CD4-positive, alpha-beta T cell (primary cell): ENCODE measurements around the gene GLDC. TPM values are rescaled to one million over a fixed set of nuclear protein-coding genes. Genes with fewer than 3 reads are reported as not detected.

Experiments
- ATAC-seq: fragments of 200-7000 bp; cut with Tn5 transposase; one replicate; pipeline ENCODE4 v1.10.0; 2022; ENCODE audit warnings: mild to moderate bottlenecking; ENCODE audit not compliant: poor library complexity
- CTCF ChIA-PET: fragments of 350-600 bp; sonication (Branson Sonifier 250); formaldehyde crosslinking; loops from one replicate; lab custom pipeline; 2021; ENCODE audit warnings: antibody characterized with exemption, inconsistent platforms; lab: Charles Lee
- POLR2A ChIA-PET: fragments of 350-600 bp; sonication (Branson Sonifier 250); formaldehyde crosslinking; loops from one replicate; lab custom pipeline; 2021; ENCODE audit warnings: antibody characterized with exemption, inconsistent platforms; lab: Charles Lee
- DNase-seq, 14 experiments: peaks; one replicate each; pipeline ENCODE4 v3.0.0-alpha.2; 2013 to 2020; ENCODE audit warnings: mixed read lengths in 2 of 14
- H3K27ac ChIP-seq, 2 donors: one replicate each; pipeline versions ENCODE4 v1.5.1 to v1.7.0; 2013; ENCODE audit warnings: low read length in 2 of 2, low read depth in 1 of 2, mild to moderate bottlenecking in 1 of 2
- H3K27me3 ChIP-seq, 2 experiments: 1 replicate in 1 of 2; 2 replicates in 1 of 2; pipeline versions ENCODE4 v1.6.1 to v1.7.0; 2013; ENCODE audit warnings: low read length in 2 of 2, control low read depth in 1 of 2, mild to moderate bottlenecking in 1 of 2, moderate library complexity in 1 of 2; ENCODE audit not compliant: insufficient read depth in 2 of 2, control insufficient read depth in 1 of 2
- H3K36me3 ChIP-seq: one replicate; pipeline ENCODE4 v1.6.1; 2013; ENCODE audit warnings: low read length, control low read depth; ENCODE audit not compliant: insufficient read depth
- H3K4me1 ChIP-seq: one replicate; pipeline ENCODE4 v1.6.1; 2013; ENCODE audit warnings: low read length, control low read depth; ENCODE audit not compliant: insufficient read depth
- H3K4me3 ChIP-seq: one replicate; pipeline ENCODE4 v1.5.1; 2013; ENCODE audit warnings: mild to moderate bottlenecking, low read length, moderate library complexity
- H3K9me3 ChIP-seq, 2 experiments: 1 replicate in 1 of 2; 2 replicates in 1 of 2; pipeline versions ENCODE4 v1.6.1 to v1.7.0; 2013; ENCODE audit warnings: low read length in 2 of 2, mild to moderate bottlenecking in 2 of 2, control low read depth in 1 of 2, moderate library complexity in 1 of 2; ENCODE audit not compliant: control insufficient read depth in 1 of 2, insufficient read depth in 1 of 2
- H3K27ac Mint-ChIP-seq: one replicate; pipeline ENCODE4 v1.8.0; 2020; ENCODE audit warnings: mixed read lengths
- H3K27me3 Mint-ChIP-seq: one replicate; pipeline ENCODE4 v1.8.0; 2021; ENCODE audit warnings: mixed read lengths
- H3K36me3 Mint-ChIP-seq: one replicate; pipeline ENCODE4 v1.8.0; 2021; ENCODE audit warnings: low read depth, mixed read lengths
- H3K4me1 Mint-ChIP-seq: one replicate; pipeline ENCODE4 v1.8.0; 2021; ENCODE audit warnings: low read depth, mixed read lengths
- H3K4me3 Mint-ChIP-seq: one replicate; pipeline ENCODE4 v1.8.0; 2020; ENCODE audit warnings: mild to moderate bottlenecking, mixed read lengths
- H3K9me3 Mint-ChIP-seq: one replicate; pipeline ENCODE4 v1.8.0; 2020; ENCODE audit warnings: mixed read lengths
- intact Hi-C, 2 experiments: fragments of 100-400 bp; cut with DNase I in 1 of 2; cut with micrococcal nuclease in 1 of 2; formaldehyde crosslinking; loops; one replicate each; pipeline versions ENCODE4 v1.15.1 to v1.9.0; 2023 to 2025; cut with DNase I, micrococcal nuclease
- total RNA-seq, 174 experiments: library from RNA in 2 of 174; stranded (reverse) in 2 of 174; gene quantifications; one replicate each; pipeline ENCODE4 v1.2.3 and lab custom pipeline; 2021 to 2026
- TF ChIP-seq, protein P1 (sequence below): fragments of 200-600 bp; IDR thresholded peaks from one replicate; pipeline ENCODE4 v1.8.0; 2022; ENCODE audit warnings: antibody characterized with exemption, mild to moderate bottlenecking

GLDC gene
- total RNA-seq, 2 experiments from 2014 or later = not detected

DNA sequence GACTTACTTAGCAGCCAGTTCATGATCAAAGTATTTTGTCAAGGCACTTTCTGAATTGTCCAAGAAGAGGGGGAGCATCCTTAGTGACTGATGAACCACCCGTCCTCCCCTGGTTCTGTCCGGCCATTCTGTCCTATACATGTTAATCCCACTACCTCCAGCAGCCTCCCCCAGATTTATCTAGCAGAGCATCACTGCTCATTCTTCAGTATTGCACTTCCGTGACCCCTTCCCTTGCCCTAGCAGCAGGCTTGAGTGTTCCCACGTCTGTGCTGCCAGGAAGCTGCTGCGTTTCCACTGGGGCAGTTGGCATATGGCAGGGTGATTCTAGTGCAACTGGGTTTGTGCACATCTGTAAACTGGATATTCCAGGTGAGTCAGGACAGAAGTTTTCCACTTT, 4.5 kb downstream of the GLDC start:
- Histone ChIP-seq H3K4me3 (no peak overlapping the region), H3K27me3 (peaks cover 34 to 49% of the 10 kb centered on the region in 2 experiments), H3K36me3 (no peaks in the 10 kb centered on the region), H3K4me1 (peaks cover 19% of the 10 kb centered on the region), H3K27ac (no peak overlapping the region), H3K9me3 (peaks cover 0 to 3% of the 10 kb centered on the region in 2 experiments)
- Mint-ChIP-seq H3K27me3 (peaks cover 79% of the 10 kb centered on the region), H3K9me3 (no peaks in the 10 kb centered on the region), H3K4me1 (peaks cover 18% of the 10 kb centered on the region), H3K4me3 (no peak overlapping the region), H3K36me3 (no peaks in the 10 kb centered on the region), H3K27ac (no peak overlapping the region)
- TF ChIP-seq, protein P1, sequence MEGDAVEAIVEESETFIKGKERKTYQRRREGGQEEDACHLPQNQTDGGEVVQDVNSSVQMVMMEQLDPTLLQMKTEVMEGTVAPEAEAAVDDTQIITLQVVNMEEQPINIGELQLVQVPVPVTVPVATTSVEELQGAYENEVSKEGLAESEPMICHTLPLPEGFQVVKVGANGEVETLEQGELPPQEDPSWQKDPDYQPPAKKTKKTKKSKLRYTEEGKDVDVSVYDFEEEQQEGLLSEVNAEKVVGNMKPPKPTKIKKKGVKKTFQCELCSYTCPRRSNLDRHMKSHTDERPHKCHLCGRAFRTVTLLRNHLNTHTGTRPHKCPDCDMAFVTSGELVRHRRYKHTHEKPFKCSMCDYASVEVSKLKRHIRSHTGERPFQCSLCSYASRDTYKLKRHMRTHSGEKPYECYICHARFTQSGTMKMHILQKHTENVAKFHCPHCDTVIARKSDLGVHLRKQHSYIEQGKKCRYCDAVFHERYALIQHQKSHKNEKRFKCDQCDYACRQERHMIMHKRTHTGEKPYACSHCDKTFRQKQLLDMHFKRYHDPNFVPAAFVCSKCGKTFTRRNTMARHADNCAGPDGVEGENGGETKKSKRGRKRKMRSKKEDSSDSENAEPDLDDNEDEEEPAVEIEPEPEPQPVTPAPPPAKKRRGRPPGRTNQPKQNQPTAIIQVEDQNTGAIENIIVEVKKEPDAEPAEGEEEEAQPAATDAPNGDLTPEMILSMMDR = no peak
- no peak for DNase-seq
- intact Hi-C loops = loop anchor here in 1 of 2 experiments (5.0 kb wide), 1 partner anchor 41 kb away; no protein-coding TSS in a partner anchor
- no peak for ATAC-seq
- ChIA-PET POLR2A (interaction anchor here (1.3 kb wide), 1 partner anchor 41 kb away, joined by 3 read pairs; no protein-coding TSS in a partner anchor), CTCF (interaction anchor here (1.4 kb wide), 1 partner anchor 8 kb away, joined by 5 read pairs; no protein-coding TSS in a partner anchor)

DNA sequence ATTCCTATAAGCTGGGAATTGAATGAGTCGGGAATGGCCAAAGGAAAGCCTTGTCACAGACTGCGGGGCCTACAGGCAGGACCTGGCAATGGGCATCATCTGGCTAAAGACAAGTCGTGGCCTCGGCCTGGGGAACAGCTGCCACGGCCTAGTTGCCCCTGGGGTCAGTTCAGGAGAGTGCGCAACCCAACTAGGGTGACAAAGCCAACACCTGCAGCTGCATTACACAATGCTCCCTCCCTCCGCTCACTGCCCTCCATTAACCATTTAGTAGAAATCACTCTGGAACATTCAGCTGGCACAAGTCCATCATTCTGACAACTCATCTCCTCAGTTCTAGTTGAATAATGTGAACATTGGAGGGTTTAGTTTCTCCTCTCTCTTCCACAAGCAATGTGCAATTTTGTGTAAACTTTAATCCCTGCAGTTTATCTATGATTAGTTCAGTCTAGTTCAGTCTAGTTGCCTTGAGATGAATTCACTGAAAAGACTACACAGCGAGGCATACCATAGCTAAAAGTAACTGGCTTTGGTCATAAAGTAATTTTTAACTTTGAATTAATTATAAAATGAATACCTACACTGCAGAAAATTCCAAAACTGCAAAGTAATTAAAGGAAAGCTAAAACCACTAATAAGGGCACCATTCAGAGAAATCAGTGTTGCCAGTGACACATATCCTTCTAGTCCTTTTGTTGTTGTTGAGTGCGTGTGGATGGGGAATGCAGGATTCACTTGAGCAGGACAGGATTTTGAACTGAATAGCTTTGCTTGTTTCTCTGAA, 5.1 kb downstream of the GLDC start:
- intact Hi-C loops = loop anchor here in 1 of 2 experiments (5.0 kb wide), 1 partner anchor 42 kb away; no protein-coding TSS in a partner anchor
- Histone ChIP-seq H3K27ac (no peak overlapping the region), H3K36me3 (no peaks in the 10 kb centered on the region), H3K4me3 (no peak overlapping the region), H3K27me3 (peaks cover 31 to 46% of the 10 kb centered on the region in 2 experiments), H3K9me3 (peaks cover 0 to under 1% of the 10 kb centered on the region in 2 experiments), H3K4me1 (peaks cover 14% of the 10 kb centered on the region)
- Mint-ChIP-seq H3K27ac (no peak overlapping the region), H3K4me3 (no peak overlapping the region), H3K27me3 (peaks cover 75% of the 10 kb centered on the region), H3K4me1 (peaks cover 12% of the 10 kb centered on the region), H3K9me3 (no peaks in the 10 kb centered on the region), H3K36me3 (no peaks in the 10 kb centered on the region)
- ChIA-PET POLR2A (interaction anchor here (1.3 kb wide), 1 partner anchor 41 kb away, joined by 3 read pairs; no protein-coding TSS in a partner anchor), CTCF (interaction anchor here (1.4 kb wide), 1 partner anchor 9 kb away, joined by 5 read pairs; no protein-coding TSS in a partner anchor)
- TF ChIP-seq, protein P1 = no peak
- DNase-seq (no peak), ATAC-seq (no peak)

DNA sequence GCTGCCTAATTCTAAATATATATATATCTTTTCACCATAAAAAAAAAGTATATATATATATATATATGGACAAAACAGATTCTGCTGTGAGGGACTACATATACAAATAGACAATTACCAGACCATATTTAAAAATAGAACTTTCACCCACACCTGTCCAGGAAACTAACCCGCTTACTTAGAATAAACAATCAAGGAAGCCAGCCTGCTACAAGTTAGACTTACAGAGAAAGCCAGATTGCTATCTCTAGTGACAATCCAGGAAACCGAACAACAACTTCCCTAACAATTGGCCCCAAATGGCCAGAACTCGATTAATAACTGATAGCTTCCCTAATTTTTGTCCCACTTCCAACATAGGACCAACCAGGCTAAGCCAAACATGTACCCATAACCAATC, 5.9 kb downstream of the GLDC start:
- Mint-ChIP-seq H3K27ac (no peak overlapping the region), H3K27me3 (peaks cover 70% of the 10 kb centered on the region), H3K4me1 (peaks cover 7% of the 10 kb centered on the region), H3K4me3 (no peak overlapping the region), H3K9me3 (no peaks in the 10 kb centered on the region), H3K36me3 (no peaks in the 10 kb centered on the region)
- H3K27me3 ChIP-seq = peaks cover 28 to 48% of the 10 kb centered on the region in 2 experiments
- DNase-seq (no peak), ATAC-seq (no peak)
- no peaks in the 10 kb centered on the region for H3K36me3 ChIP-seq
- intact Hi-C loops = loop anchor here in 1 of 2 experiments (5.0 kb wide), 1 partner anchor 43 kb away; no protein-coding TSS in a partner anchor
- H3K9me3 ChIP-seq = no peaks in the 10 kb centered on the region
- no peak overlapping the region for H3K4me3 ChIP-seq
- peaks cover 7% of the 10 kb centered on the region for H3K4me1 ChIP-seq
- POLR2A ChIA-PET = no interaction called here
- TF ChIP-seq, protein P1 = no peak
- CTCF ChIA-PET = interaction anchor here (1.4 kb wide), 1 partner anchor 9 kb away, joined by 5 read pairs; no protein-coding TSS in a partner anchor
- no peak overlapping the region for H3K27ac ChIP-seq
